Left colon (tissue), 2 donors: ENCODE measurements around the gene RFTN2. TPM values are rescaled to one million over a fixed set of nuclear protein-coding genes. Genes with fewer than 3 reads are reported as not detected.
"Not testable (repeated sequence)": the region's sequence is repeated elsewhere in the genome, so short reads cannot be mapped to it uniquely, and the experiment has no call there.

ENCODE experiments used
- ATAC-seq: fragments of 200-7000 bp; cut with Tn5 transposase; one replicate; pipeline ENCODE4 v1.9.1; 2020; ENCODE audit warnings: mild to moderate bottlenecking, moderate library complexity
- DNase-seq, 2 donors: peaks; one replicate each; pipeline ENCODE4 v3.0.0-alpha.2; 2020
- intact Hi-C, 2 donors: fragments of 100-400 bp; cut with DNase I in 1 of 2; cut with micrococcal nuclease in 1 of 2; formaldehyde crosslinking; loops; one replicate each; pipeline versions ENCODE4 v1.11.2 to v1.14.0; 2022; cut with DNase I, micrococcal nuclease
- total RNA-seq, 2 donors: library from RNA; stranded (reverse); fragmentation: NEBNext Ultra II Directional; extraction: Animal tissue kit (Norgen Biotek cat#: 25700); gene quantifications; one replicate each; pipeline ENCODE4 v1.2.1, GENCODE V29; 2021
- donor health status: DM: no; HTN: no; CAD: no.
- donor health status: DM: yes; HTN: yes; CAD: no.

Gene RFTN2
- total RNA-seq, 2 donors from 2014 or later, result 1.9 to 3.0 TPM

DNA sequence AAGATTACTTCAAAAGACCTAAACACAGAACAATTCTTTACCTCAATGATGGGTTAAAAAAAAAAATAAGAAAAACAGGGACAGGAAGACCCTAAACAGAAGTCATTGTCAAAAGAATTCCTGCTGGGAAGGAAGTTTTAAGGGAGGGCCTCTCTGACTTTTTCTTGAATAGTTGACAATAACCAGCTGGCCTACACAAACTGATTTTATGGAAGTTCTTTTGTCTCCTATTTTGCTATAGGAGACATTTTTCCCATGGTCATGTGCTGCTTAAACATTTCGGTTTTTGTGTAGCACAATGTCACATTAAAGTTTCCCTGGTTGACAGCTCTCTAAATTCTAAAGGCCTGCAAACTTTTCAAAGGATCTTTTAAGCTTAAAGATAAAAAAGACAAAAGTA, 55.3 kb downstream of the RFTN2 start:
- DNase-seq (no peak), ATAC-seq (no peak)
- intact Hi-C loops, result no loop called here

DNA sequence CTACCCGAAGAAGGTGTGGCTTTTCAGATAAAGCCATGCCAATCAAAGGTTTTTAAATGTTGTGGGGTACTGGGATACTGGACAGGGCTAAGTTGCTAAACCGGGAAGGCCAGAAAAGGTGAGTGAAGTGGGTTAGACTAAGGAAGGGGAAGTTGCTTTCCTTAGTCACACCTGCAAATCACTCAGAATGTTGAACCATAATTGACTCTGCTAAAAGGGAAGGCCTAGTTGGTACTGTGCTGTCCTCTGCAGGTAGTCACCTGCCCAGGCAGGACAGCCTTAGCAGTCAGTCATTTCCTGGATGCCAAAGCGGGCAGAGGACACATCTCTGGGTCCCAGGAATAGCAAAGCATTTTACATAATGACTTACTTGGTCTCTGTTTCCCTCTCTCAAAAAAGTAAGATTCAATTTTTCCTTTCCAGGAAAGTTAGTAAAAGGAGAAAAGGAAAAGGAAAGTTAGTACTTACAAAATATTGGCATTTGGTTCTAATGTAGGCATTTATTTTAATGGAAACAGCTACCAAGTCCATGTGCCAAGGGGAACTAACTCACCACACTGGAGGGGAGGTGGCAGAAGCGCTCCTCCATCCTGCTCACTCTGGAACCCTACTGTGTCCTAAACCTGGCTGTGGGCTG, 60.3 kb downstream of the RFTN2 start:
- peak; percentile 96 for ATAC-seq
- intact Hi-C loops, result no loop called here
- DNase-seq, result peak; percentile 29 to 56

DNA sequence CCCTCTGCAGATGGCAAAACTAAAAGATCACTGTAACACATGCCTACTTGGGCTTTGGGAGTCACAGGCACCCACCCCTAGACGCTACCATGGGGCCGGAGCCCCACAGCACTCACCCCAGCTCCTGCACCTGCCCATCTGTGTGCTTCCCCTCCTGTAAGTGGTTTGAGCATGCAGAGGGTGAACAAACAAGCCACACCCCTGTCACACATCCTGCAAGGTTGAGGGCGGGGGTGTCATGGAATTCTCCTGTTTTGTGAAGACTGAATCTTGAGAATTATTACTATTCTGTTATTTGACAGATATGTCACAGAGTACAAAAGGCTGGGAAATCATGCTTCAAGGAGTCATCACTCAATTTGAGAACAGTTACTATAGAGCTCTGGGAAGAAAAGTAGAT, 60.9 kb downstream of the RFTN2 start:
- peak; percentile 22 to 37 for DNase-seq
- intact Hi-C loops, result no loop called here
- ATAC-seq, result peak; percentile 74

DNA sequence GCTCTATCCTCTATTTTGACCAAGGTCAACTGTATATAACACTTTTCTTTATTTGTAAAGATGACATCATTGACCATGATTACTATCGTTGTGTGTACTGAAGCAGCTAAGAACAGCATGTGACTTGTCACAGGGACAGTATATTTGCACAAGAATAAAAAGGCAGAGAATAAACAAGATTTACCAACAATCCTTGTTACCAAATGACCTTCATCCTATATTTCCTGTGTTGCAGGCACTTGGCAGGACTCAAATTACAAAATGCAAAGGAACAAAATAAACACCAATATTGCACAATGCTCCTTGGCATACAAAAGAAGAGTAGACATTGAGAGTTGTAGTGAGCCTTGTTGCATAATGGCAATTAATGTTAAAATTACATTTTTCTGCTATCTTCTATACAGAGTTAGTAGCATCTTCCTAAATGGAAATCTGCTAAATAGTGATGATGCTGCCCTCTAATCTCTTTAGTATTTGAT, 61.8 kb downstream of the RFTN2 start:
- no peak for DNase-seq
- ATAC-seq, result peak; percentile 61
- intact Hi-C loops, result no loop called here

DNA sequence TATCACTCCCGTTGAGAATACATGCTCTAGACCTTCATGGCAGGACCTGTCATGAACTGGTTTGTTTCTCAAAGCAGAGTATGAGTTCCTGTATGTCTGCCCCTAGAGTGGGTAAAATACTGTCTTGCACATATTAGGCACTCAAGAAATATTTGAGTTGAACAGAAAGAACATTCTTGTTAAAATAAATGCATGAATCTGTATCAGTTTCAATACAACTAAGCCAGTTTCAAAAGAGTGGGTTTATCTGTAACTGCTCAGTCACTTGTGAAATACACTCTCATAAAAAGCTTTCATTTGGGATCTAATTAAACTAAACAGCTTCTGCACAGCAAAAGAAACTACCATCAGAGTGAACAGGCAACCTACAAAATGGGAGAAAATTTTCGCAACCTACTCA, 69.2 kb downstream of the RFTN2 start:
- ATAC-seq, result no peak
- no peak for DNase-seq
- intact Hi-C loops, result no loop called here

DNA sequence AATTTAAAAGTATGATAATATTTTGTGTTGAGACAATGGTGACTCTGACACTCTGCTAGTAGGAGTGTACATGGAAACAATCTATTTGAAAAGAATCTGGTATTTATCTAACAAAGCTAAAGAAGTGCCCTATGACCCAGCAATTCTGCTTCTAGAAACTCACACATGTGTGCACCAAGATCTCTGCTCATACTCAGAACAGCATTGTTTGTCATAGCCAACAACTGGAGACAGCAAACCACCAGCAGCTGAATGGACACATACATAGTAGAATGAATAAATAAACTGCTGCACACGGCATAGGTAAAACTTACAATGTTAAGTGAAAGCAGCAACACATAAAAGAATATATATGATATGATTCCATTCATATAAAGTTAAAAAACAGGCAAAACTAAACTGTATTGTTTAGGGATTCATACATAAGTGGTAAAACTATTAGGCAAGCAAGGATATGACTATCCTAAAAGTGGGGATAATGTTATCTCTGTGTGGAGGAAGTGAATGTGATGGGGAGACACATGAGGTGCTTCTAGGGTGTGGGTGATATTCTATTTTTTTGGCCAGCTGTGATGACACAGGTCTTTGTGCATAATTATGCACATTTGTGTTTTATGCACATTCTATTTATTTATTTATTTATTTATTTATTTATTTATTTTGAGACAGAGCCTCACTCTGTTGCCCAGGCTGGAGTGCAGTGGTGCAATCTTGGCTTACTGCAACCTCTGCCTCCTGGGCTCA, 71.1 kb downstream of the RFTN2 start:
- ATAC-seq (no peak), DNase-seq (no peak)
- intact Hi-C loops, result no loop called here

DNA sequence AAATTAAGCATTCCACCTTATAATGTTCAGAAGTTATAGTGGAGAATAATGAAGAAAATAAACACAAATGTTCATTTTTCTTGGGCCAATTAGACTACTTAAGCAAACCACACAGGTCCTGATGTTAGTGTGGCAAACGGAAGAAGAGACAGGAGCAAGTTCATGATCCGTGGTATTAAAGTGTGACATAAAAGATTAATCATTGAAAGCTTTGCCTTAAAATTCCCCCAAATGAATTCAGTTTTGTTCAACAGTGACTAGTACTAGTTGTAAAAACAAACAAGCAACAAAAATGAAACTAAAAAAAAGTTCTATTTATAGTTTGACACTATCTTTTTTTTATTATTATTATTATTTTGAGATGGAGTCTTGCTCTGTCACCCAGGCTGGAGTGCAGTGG, 73.7 kb downstream of the RFTN2 start:
- no peak for DNase-seq
- no peak for ATAC-seq
- intact Hi-C loops, result no loop called here

DNA sequence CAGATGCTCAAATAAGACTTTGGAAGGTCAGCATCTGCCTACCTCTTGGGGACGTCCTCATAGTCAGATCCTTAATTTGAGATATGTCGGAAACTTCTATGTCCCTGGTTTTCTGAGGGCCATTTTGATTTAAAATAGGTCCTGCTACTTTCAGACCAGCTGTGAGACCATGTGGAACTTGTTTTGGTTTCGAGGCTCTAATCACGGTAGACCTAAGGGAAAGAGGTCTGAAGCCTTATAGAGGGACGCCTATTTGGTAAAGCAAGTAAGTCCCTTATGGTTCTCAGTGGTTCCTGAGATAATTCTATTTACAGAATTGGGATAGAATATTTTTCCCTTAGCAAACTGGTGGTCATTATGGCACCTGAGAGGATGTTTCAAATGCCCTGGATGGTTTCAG, 75.1 kb downstream of the RFTN2 start:
- intact Hi-C loops, result no loop called here
- no peak for ATAC-seq
- no peak for DNase-seq

DNA sequence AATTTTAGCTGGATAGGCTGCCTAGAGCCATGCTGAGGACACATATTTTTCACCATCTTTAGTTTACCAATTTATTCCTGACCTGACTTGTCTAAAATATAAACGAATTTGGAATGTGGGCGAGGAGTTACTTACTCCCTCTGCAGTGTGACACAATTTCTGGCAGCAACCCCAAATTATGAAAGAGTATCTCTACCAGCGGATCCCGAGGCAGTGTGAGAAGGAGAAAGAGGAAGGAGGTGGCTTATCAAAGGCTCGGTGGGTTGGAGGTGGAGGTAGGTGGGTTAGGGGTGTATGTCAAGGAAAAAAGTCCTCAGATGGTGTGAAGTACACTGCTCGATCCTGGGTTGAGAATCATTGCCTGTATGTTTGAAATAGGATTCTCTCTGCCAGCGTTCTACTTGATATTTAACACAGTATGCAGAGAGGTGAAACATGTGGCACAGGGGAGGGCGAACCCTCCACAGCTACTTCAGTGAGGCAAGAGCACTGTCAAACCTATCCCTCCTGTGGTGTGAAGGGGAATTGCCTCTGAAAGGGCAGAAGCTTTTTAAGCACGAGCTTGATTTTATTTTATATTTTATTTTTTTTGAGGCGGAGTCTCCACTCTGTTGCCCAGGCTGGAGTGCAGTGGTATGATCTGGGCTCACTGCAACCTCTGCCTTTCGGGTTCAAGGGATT, 76.0 kb downstream of the RFTN2 start:
- intact Hi-C loops, result no loop called here
- no peak for ATAC-seq
- DNase-seq, result no peak

DNA sequence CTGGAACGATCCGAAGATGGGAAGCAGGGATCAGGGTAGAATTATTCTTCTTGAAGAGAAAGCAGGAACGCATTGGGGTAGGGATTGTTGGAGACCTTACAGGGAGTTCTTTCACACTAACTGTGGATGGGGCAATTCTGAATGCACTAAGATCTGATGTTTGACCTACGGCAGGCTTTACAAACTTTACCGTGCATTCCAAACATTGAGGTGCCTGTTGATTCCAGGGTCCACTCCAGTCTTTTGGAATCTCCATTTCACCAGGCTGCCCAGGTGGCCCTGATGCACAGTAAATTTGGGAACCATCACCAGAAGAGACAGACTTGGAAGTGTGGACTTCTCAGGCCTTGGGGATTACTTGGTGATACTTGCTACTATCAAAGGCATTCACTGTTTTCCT, 76.9 kb downstream of the RFTN2 start:
- no peak for ATAC-seq
- intact Hi-C loops, result no loop called here
- no peak for DNase-seq

DNA sequence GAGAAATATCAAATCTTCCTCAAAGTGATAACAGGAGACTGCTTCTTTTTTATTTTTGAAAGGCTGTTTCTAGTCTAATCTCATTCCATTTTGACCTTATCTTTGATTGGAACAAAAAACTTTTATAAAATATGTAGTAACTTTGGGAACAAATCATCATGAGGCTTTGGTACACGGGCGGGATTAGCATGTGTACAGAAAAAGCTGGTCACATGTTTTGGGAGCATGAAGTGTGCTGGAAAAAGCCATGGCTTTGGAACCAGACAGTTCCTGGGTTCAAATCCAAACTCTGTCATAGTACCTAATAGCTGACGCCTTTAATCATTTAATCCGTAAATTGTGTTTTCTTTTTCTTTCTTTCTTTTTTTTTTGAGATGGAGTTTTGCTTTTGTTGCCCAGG, 78.2 kb downstream of the RFTN2 start:
- no peak for DNase-seq
- no peak for ATAC-seq
- intact Hi-C loops, result no loop called here

DNA sequence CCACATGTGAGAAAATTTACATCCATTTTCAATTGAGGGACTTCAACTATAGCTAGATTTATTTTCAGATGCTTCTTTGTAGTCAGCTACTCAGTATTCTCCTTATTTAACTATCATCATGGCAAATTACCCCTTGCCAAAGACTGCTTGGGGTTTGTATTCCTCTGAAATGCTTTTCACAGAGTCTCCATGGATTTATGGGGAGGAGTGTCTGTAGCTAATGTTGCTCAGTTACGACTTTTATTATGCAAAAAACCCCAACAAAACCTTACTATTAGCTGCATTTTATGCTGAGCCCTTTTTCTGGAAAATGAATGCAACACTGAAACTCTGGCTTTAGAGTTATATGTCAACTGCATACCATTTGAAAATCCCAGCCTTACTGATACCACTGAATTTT, 78.6 kb downstream of the RFTN2 start:
- intact Hi-C loops, result no loop called here
- DNase-seq (no peak), ATAC-seq (no peak)

DNA sequence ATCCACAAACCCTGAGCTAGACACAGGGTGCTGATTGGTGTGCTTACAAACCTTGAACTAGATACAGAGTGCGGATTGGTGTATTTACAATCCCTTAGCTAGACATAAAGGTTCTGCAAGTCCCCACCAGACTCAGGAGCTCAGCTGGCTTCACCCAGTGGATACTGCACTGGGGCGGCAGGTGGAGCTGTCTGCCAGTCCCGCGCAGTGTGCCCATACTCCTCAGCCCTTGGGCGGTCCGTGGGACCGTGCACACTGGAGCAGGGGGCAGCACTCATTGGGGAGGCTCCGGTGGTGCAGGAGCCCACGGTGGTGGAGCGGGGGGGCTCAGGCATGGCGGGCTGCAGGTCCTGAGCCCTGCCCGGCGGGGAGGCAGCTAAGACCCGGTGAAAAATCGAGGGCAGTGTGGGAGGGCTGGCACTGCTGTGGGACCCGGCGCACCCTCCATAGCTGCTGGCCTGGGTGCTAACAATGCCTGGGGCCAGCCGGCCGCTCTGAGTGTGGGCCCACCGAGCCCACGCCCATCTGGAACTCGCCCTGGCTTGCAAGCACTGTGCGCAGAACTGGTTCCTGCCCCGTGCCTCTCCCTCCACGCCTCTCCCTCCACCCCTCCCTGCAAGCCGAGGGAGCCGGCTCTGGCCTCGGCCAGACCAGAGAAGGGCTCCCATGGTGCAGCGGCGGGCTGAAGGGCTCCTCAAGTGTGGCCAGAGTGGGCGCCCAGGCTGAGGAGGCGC, 83.9 kb downstream of the RFTN2 start:
- ATAC-seq, result no peak
- intact Hi-C loops, result no loop called here
- DNase-seq, result no peak

DNA sequence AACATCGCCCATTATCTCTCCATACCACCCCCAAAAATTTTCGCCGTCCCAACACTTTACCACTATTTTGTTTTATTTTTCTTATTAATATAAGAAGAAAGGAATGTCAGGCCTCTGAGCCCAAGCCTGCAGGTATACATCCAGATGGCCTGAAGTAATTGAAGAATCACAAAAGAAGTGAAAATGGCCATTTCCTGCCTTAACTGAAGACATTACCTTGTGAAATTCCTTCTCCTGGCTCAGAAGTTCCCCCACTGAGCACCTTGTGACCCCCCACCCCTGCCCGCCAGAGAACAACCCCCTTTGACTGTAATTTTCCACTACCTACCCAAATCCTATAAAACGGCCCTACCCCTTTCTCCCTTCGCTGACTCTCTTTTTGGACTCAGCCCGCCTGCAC, 88.1 kb downstream of the RFTN2 start:
- DNase-seq, ATAC-seq, intact Hi-C loops: not testable (repeated sequence)

DNA sequence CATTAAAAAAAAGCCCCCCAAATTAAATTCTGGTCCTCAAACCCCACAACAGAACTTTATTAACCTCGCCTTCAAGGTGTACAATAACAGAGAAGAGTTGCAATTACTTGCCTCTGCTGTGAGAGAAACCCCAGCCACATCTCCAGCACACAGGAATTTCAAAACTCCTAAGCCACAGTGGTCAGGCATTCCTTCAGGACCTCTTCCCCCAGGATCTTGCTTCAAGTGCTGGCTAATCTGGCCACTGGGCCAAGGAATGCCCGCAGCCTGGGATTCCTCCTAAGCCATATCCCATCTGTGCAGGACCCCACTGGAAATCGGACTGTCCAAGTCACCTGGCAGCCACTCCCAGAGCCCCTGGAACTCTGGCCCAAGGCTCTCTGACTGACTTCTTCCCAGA, 95.2 kb downstream of the RFTN2 start:
- ATAC-seq, intact Hi-C loops: not testable (repeated sequence)

DNA sequence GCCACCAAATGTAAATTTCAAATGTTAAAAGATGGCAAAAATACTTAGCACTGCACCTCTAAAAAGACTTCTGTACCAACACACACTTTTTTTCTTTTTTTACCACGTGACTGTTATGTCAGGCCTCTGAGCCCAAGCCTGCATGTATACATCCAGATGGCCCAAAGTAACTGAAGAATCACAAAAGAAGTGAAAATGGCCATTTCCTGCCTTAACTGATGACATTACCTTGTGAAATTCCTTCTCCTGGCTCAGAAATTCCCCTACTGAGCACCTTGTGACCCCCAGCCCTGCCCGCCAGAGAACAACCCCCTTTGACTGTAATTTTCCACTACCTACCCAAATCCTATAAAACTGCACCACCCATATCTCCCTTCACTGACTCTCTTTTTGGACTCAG, 97.1 kb downstream of the RFTN2 start:
- DNase-seq, intact Hi-C loops, ATAC-seq: not testable (repeated sequence)

More for the DNA sequence above, 95.2 kb downstream of the RFTN2 start:
- DNase-seq, result not testable (repeated sequence)

DNA sequence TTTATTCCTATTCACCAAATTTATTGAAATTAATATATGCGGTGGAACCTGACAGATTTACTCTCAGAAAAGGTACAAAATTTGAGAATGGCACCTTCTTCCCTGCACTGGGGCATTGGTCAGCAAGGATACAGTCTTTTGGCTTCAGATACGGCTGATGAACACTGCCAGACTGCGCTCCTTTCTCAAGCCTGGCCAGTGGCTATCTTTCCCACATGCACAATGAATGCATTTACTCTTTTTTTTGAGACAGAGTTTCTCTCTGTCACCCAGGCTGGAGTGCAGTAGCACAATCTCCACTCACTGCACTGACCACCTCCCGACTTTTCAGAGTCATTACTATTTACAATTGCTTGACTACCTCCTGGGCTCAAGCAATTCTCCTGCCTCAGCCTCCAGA, 97.9 kb downstream of the RFTN2 start:
- intact Hi-C loops, result no loop called here
- ATAC-seq (no peak), DNase-seq (no peak)

DNA sequence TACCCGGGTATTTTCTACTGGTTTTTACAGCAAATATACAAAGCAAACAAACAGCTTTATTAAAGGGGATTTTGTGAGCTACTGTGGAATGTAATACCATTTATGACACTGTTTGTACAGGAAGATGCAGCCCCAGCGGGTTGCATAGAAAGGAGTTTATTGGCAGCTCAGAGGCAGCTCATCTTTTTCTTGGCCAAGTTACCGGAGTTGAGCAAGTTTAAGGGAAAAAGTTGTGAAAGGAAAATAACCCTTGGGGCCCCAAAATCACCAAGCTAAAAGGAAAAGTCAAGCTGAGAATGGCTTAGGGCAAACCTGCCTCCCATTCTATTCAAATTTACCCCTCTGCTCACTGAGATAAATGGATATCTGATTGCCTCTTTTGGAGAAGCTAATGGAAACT, 98.8 kb downstream of the RFTN2 start:
- ATAC-seq (no peak), DNase-seq (no peak)
- intact Hi-C loops, result no loop called here

DNA sequence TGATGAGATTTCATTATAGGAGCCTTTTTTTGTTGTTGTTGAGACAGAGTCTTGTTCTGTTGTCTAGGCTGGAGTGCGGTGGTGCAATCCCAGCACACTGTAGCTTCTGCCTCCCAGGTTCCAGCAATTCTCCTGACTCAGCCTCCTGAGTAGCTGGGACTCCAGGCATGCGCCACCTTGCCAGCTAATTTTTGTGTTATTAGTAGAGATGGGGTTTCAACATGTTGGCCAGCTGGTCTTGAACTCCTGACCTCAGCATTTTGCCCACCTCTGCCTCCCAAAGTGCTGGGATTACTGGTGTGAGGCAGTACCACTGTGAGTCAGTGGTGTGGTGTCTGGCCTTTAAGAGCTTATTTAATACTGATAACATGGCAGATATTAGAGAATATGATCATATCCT, 99.4 kb downstream of the RFTN2 start:
- no peak for DNase-seq
- intact Hi-C loops, result no loop called here
- no peak for ATAC-seq
